GM12874 (cell line): ENCODE data around the gene ZSCAN25.

Experiments used
- TF ChIP-seq, protein P1 (sequence below): IDR thresholded peaks from 2 replicates; pipeline ENCODE4 v1.5.1; 2011; ENCODE audit warnings: low read depth, mild to moderate bottlenecking, control low read depth, low read length, moderate library complexity; ENCODE audit not compliant: insufficient read depth

ZSCAN25 gene

DNA sequence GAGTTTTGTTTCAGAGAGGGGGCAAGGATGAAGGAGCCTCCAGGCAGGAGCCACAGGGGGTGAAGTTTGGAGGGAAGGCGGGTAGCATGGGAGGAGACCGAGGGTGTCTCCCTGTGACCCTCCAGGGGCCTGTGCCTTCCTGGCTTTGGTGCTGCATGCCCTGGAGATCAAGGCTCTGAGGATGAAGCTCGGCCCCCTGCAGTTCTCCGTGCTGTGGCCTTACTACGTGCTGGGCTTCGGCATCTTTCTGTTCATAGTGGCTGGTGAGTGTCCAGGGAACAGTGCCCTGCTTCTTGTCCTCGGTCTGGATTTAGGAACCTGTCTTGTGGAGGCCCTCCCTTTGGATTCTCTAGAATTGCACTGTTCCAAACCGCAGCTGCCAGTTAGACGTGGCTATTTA lies 9.2 kb upstream of the ZSCAN25 start:
- TF ChIP-seq, protein P1, sequence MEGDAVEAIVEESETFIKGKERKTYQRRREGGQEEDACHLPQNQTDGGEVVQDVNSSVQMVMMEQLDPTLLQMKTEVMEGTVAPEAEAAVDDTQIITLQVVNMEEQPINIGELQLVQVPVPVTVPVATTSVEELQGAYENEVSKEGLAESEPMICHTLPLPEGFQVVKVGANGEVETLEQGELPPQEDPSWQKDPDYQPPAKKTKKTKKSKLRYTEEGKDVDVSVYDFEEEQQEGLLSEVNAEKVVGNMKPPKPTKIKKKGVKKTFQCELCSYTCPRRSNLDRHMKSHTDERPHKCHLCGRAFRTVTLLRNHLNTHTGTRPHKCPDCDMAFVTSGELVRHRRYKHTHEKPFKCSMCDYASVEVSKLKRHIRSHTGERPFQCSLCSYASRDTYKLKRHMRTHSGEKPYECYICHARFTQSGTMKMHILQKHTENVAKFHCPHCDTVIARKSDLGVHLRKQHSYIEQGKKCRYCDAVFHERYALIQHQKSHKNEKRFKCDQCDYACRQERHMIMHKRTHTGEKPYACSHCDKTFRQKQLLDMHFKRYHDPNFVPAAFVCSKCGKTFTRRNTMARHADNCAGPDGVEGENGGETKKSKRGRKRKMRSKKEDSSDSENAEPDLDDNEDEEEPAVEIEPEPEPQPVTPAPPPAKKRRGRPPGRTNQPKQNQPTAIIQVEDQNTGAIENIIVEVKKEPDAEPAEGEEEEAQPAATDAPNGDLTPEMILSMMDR, result no peak

DNA sequence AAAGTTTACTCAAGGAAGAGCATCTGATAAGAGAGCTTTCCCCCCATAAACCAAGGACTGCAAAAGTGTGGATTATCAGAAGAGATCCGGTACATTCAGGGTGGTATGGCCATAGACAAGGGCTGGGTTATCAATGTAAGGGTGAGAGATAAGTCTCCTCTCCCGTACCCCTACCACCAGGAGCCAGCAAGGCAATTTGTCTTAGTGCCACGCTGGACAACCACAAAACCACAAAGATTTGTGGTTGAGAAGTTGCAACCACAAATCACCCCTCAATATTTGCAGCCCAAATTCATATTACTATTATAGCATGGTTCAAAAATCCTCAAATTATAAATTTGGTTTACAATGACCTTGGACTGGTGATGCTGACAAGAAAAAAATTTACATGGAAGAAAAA lies 2.3 kb upstream of the ZSCAN25 start:
- TF ChIP-seq, protein P1, result no peak

DNA sequence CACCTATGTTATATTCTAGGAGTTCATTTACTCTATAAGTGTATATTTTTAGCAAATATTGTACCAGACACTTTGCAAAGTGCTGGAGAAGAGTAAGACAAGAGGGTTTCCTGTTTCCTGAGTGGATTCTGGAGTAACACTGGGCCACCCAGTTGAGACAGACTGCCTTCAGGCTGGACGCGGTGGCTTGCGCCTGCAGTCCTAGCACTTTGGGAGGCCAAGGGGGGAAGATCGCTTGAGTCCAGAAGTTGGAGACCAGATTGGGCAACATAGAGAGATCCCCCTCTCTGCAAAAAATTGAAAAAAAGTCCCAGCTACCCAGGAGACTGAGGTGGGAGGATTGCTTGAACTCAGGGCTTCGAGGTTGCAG lies 772 bp upstream of the ZSCAN25 start:
- TF ChIP-seq, protein P1, result no peak

DNA sequence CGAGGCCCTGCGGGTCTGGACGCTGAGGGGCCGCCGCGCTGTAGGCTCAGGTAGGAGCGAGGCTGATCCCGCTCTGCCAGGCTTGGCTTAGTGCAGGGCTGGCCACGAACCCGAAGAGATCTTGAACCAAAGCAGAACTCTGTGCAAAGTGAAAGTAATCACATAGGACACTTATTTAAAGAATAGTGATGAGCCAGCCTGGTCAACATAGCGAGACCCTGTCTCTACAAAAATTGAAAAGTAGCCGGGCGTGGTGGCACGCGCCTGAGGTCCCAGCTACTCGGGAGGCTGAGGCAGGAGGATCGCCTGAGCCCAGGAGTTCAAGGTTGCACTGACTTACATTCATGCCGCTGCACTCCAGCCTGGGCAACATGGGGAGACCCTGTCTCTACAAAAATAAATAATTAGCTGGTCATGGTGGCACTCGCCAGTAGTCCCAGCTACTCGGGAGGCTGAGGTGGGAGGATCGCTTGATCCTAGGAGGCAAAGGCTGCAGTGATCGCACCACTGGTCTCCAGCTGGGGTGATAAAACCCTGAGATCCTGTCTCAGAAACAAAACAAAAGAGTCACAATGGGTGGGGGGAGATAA lies 541 bp downstream of the ZSCAN25 start:
- TF ChIP-seq, protein P1, result no peak

GRCh38 chr7:99618726-99619125 lies 2.0 kb downstream of the ZSCAN25 start:
- TF ChIP-seq, protein P1, result no peak

- TF ChIP-seq, protein P1, result no peak
Measured at GRCh38 chr7:99619571-99620130, 2.9 kb downstream of the ZSCAN25 start.

- TF ChIP-seq, protein P1, result no peak
Measured at GRCh38 chr7:99621271-99621670, 4.5 kb downstream of the ZSCAN25 start.
